Epidermal melanocyte (primary cell): ENCODE measurements around the gene VPS37C.
"Not testable (repeated sequence)": the region's sequence is repeated elsewhere in the genome, so short reads cannot be mapped to it uniquely, and the experiment has no call there.

Experiments used
- DNase-seq: peaks from one replicate; pipeline ENCODE4 v3.0.0; 2011; ENCODE audit warnings: low spot score; ENCODE audit not compliant: insufficient read length

The VPS37C gene

DNA sequence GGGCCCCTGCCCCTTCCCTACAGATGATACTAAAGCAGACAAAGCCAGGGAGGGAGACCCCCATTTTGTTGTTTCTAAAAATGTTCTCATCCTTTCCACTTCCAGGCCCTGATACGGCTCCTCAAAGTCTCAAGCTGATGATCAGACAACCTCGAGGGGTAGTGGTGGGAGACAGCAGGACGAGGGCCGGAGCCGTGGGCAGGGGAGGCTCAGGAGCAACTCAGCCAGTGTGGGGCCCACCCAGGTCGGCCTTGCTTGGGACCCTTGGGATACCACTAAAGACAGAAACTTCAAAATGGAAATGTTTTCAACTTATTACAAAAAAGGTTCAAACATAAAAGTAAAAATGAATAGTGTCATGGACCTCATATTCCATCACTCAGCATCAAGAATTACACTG lies 15.2 kb upstream of the VPS37C start:
- DNase-seq, result no peak

DNA sequence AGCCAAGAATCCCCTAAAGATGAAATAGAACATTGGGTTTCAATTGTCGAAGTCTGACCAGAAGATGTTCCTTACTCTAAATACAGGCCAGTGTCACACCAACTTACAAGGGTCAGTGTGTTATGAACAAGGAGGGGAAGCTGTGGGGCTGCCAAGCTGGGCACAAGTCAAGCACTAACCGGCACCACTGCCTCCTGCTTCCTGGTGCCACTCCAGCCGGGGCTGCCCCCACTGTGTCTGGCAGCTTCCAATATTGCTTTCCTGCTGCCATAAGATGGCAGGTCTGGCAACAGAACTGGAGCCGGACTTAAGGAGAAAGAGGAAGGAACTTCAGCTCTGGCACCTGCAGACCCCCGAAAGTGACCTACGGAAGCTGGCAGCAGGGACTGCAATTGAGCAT lies 13.7 kb upstream of the VPS37C start:
- DNase-seq, result no peak

DNA sequence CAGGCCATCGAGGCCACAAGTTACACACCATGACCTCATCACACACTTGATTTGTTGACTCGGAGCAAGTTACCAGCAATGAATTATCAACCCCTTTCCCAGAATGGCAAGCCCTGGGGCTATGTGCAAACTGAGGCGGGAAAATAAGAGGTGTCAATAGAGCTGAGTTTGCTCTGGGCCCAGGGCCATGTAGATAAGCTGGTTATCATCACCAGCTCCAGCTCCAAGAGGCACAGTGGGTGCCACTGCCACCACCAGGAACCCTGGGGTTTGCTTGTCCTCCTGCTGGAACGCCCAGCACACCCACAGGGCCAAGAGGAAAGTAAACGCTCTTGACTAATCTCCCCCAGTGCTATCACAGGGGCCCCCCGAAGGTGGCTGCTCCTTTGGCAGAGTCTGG lies 13.0 kb upstream of the VPS37C start:
- DNase-seq, result no peak

DNA sequence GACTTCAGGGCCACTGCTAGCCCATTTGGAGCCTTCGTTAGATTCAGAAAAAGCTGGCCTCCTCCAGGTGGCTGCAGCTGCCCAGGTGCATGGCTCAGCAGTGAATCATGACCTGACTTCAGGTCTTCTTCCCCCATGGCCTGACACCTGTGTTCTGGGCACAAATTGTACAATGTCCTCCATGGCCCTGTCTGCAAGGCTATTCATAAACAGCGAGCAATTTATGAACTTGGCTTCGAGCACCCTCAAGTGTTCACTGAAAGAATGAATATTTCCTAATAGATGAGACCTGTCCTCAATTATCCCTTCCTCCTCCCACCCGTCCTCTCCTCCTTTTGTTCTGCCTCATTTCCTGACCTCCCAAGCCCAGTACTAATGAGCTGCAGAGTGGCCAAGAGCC lies 12.2 kb upstream of the VPS37C start:
- no peak for DNase-seq

DNA sequence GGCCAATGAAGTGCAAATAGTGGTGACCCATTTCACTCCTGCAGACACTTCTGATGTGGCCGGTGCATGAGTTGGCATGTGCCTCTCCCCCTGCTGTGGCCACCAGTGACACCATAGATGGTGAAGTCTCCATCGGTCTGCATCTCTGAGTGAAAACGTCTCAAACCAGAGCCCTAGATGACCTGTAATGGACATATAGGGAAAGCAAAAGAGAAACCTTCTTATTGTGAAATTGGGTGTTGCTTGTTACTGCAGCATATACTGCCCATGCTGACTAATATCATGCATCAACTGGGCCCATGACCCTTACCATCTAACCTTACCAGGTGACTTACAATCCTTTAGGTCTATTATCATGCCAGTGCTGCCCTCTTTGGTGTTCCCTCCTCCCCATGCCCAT lies 11.7 kb upstream of the VPS37C start:
- DNase-seq, result no peak

DNA sequence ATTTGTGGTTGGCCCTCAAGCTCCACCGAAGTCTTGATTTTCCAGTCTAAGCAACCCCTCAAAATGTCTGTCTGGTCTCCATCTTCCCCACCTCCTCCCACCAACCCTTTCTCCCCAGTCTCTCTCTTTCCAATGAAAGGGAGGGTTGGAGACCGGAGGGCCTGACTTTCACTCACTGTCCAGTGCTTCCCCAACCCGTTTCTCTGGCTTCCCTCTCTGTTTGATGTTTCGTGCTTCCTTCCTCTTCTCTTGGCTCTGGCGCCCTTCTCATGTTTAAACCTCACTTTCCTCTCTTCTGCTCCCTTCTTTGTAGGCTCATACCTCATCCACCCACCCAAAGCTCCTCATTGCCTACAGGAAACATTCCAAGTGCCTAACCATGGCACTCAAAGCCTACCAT lies 11.1 kb upstream of the VPS37C start:
- DNase-seq, result no peak

DNA sequence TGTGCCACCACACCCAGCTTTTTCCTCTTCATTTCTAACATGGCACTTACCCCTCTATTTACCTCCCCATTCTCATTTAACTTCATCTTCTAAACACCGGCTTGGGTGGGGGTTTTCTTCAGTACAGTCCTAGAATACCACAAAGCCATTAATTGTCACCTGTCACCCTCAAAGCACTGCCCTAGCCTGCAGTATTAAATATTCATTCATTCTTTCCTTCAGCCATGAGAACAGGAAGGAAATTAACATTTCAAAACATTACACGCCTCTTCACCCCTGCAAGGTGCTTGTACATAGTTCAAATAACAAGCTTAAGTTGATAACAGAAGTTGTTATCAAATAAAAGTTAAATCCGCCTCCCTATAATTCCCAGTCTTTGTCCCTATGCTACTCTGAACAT lies 10.7 kb upstream of the VPS37C start:
- no peak for DNase-seq

DNA sequence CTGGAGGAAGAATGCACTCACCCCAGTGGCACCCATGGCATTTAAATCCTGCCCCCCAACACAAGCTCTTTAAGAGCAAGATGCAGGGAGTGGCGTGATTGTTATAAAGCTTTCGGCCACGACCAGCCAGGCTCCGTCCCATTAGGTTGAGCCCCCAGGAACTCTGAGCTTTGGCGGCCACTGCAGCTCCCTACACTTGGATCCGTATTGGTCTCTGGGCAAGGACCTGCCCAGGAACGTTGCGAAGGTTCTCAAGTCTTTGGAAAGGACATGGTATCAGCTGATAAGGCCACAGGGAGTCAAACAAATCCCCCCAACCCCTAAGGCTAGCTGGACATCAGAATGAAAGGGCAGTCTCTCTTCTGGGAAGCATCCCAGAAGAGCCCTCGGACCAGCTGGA lies 9.3 kb upstream of the VPS37C start:
- no peak for DNase-seq

DNA sequence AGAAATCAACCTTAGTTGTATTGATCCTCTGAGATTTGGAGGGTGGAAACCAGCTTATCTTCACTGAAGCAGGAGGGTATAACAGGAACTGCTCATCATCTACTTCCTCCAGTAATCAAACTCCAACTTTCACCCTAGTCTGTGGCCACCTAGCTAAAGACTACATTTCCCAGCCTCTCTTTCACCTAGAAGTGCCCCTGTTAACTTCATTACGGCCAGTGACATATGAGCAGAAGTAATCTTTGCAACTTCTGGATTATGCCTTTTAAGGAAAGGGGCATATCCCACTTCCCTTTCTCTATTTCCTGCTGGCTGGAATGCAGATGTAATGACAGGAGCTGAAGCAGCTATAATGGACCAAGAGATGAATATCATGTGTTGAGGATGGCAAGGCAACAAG lies 7.6 kb upstream of the VPS37C start:
- DNase-seq, result no peak

DNA sequence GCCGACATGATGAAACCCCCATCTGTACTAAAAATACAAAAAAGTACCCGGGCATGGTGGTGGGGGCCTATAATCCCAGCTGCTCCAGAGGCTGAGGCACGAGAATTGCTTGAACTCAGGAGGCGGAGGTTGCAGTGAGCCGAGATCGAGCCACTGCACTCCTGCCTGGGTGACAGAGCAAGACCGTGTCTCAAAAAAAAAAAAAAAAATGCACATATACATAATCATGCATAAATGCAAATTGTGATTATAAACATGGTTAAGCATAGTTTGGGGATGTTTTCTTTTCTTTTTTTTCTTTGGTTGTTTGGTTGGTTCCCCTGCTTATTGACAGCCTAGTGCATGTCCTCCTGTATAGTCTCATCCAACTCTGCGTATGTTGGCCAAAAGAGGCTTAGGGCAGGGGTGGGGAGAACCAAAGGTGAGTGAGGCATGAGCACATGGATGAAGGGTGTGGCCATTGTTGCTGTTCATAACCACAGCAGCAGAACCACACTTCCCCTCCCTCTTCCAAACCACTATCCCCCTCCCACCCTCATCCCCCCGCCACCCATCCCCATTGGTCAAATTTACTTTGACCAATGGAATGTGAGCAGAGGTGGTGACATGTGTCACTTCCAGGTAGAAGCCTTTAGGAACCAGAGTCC lies 6.9 kb upstream of the VPS37C start:
- no peak for DNase-seq

DNA sequence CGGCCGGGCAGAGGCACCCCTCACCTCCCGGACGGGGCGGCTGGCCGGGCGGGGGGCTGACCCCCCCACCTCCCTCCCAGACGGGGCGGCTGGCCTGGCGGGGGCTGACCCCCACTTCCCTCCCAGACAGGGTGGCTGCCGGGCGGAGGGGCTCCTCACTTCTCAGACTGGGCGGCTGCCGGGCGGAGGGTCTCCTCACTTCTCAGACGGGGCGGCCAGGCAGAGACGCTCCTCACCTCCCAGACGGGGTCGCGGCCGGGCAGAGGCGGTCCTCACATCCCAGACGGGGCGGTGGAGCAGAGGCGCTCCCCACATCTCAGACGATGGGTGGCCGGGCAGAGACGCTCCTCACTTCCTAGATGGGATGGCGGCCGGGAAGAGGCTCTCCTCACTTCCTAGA lies 5.1 kb upstream of the VPS37C start:
- DNase-seq, result not testable (repeated sequence)

DNA sequence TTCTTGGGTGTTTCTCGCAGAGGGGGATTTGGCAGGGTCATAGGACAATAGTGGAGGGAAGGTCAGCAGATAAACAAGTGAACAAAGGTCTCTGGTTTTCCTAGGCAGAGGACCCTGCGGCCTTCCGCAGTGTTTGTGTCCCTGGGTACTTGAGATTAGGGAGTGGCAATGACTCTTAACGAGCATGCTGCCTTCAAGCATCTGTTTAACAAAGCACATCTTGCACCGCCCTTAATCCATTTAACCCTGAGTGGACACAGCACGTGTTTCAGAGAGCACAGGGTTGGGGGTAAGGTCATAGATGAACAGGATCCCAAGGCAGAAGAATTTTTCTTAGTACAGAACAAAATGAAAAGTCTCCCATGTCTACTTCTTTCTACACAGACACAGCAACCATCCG lies 4.6 kb upstream of the VPS37C start:
- DNase-seq, result not testable (repeated sequence)

DNA sequence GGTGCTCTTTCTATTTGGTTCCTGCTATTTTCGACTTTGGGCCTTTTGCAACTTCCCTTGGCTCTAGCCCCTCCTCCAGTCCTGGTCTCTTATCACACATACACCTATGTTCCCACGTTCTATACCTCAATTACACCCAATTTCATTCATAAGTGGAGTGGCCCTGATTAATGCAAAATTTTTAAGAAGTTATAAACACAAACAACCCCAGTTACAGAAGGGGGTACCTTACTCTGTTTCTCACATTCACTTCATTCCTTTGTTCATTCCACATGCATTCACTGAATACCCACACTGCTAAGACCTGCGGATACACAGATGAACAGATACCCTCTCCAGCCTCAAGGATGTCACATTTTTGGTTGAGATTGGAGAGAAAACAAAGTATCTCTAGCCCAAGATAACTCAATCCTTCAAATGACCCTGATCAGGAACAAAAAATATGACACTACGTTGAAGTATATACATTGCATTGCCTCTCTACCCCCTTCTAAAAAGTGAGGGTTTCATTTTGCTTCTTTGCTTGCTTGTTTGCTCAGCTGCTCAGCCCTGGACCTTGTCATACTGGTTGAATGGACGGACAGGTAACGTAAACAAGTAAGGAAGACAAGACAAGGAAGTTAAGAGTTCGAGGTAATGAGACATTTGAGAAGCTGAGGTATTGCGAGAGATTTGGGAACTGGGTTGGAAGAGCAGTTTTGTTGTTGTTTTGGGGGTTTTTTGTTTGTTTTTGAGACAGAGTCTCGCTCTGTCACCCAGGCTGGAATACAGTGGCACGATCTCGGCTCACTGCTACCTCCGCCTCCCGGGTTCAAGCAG lies 3.6 kb upstream of the VPS37C start:
- DNase-seq, result no peak

DNA sequence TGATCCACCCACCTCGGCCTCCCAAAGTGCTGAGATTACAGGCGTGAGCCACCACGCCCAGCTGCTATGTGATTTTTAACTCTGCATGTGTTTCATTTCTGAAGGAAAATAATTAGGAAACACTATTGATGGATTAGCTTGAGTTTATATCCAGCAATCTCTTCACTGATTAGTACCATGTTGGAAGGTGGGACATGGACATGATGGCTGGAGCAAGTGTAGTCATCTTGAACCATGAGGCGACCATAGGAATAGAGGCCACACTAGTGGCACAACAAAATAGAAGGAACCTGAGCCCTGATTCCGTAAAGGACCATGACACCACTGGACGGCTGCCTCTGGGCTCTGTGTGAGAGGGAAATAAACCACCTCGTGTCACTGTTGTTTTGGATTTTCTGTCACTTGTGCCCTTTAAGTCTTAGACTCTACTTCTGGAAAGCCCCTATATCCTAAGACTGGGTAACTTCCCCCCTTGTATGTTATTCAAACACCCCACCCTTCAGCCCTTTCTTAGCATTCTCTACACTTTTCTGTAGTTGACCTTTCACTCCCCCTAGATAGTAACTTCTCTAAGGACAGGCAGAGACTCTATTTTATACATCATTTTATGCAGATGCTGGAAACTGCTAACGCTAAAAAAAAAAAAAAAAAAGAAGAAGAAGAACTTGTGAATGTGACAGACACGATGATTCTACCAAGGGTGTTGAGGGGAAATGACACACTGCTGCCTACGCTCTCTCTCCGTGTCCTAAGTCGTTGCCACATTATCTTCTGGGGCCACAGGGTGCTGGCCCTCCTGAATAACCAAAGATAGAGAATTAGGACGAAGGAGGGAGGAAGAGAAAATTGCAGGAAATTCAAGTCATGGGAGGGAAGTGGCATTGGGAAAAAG lies 2.7 kb upstream of the VPS37C start:
- no peak for DNase-seq

DNA sequence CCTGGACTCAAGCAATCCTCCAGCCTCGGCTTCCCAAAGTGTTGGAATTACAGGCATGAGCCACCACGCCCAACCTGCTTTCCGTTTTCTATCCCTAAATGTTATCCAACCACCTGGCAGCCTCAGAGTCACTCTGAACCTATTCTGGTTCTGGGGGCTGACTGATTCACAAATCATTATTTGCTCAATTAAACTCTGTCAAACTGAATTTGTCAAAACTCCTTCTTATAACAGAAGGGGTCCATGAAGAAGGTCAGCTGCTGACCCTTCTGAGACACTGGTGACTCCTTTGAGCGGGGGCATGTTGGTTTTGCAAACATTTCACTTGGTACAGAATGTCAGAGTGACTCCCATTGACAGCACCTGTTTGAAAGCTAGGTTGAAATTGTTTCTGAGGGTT lies 1.8 kb upstream of the VPS37C start:
- no peak for DNase-seq

DNA sequence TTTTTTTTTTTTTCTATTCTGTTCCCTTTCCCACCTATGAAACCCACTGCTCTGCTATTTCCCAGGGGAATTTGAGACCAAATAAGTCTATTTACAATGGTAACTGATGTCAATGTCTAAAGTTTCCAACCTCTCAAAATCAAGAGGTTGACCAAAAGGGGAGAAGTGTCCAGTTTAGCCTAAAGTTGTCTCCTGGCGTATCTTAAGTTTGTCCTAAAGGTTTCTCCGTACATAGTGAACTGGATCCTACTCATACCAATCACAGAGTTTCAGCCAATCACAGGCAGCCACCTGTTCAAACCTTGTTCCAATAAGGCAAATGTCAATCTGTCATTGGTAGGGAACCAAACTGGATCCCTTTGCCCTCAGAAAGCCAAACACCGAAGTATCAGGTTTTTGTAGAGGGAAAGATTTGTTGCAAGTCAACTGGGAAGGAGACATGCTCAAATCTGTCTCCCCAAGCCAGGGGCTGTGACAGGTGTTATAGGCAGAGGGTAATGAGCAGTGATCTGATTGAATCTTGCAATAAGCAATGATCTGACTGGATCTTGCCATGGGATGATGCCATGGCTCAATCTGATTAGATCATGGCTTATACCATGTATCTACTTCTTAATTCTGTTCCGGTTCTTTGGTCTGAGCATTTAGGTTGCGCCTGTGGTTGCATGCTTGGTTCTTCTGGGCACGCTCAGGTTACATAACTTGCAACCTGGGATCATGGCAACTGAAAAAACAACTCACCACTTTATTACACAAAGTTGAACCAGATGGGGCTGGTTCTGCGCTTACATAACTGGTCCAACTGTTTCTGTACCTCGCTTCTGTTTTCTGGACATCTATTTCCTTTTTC lies 1.1 kb upstream of the VPS37C start:
- no peak for DNase-seq

DNA sequence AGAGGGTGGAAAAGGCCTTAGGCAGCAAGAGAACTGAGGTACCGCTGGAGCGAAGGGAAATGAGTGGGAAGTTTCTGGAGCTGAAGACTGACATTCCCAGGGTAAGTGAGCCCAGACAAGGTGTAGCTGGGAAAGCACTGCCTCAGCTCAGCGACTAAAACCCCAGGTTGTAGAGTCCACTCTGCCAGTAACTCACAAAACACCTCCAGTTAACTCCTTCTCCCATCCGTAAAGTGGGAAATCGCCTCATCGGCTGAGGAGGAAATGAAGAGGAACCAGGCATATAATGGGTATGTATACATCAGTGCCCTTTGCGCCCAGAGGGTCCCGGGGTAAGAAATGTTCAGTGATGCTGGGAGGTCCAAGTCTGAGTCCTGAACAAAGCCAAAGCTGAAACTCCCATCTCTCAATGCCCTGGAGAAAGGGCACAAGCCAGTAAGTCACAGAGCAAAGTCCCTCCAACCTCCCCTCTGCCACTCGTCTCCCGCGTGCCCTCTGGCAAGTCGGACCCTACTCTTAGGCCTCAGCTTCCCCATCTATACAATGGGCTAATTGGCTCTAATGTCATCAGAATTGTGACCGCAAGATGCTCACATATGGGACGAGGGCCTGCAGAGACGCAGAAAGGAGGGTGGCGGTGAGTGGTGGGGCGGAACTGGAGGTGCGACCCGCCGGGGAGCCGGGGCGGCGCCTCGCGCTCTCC lies 588 bp downstream of the VPS37C start:
- DNase-seq, result no peak

DNA sequence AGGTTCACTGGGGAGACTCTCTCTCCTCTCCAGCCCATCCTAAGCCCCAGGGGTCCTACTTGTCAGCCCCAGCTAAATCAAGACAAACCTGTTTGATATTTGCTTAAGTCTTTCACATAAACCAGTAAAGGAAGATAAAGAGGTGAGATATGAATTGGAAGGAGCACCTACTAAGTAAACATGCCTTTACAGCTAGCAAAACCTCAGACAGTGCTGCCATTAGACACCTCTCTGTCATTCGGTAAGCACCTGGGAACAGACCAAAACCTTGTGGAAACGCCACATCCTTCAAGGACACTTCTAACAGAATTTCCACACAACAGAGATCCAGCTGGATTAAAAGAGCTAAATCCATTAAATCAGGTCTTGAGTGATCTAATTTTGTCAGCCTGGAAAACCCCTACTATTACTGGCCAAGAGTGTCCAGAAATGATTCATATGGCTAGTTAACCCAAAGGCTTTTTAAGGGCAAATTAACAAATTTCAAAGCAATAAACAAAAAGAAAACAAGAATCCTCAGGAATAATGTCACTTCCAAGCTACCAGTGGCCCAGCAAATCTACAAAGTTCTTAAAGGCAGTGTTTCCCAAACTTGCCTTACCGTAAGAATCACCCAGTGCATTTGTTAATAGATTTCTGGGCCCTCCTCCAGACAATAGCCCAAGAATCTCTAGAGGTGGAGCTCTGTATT lies 2.4 kb downstream of the VPS37C start:
- DNase-seq, result no peak

DNA sequence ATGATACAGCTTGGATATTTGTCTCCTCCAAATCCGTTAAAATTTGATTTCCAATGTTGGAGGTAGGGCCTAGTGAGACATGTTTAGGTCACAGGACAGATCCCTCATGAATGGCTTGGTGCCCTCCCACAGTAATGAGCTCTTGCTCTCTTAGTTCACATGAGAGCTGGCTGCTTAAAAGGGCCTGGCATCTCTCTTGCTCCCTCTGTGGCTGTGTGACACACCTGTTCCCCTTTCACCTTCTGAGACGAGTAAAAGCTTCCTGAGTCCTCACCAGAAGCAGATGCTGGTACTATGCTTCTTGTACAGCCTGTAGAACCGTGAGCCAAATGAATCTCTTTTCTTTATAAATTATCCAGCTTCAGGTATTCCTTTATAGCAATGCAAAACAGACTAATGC lies 3.5 kb downstream of the VPS37C start:
- no peak for DNase-seq

DNA sequence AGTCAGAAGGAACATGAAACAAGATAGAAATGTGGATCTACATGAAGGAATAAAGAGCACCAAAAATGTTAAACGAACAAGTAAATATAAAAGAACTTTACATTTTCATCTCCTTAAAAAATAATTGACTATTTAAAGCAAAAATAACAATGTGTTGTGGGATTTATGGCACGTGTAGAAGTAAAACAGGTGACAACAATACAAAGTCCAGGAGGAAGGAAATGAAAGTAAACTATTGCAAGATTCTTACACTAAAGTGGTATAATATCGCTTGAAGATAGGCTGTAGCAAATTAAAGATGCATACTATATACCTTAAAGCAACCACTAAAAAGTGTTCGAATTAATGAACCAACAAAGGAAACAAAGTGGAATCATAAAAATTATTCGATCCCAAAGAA lies 5.5 kb downstream of the VPS37C start:
- no peak for DNase-seq
